Measurements from ENCODE around the gene TAOK1.

TAOK1 gene

GRCh38 chr17:29573558-29573869 lies 183.4 kb downstream of the TAOK1 start:
- TF ChIP-seq GATA2 (IDR thresholded peaks at IDR 0.05; ENCODE audit: low read depth, low read length) (no peak), GATA3 (IDR thresholded peaks at IDR 0.05; ENCODE audit: low read depth, low read length) (no peak)

- no peak for TF ChIP-seq GATA3 (IDR thresholded peaks at IDR 0.05; ENCODE audit: low read depth, low read length)
- TF ChIP-seq GATA2 (IDR thresholded peaks at IDR 0.05; ENCODE audit: low read depth, low read length) = no peak
These were observed 183.9 kb downstream of the TAOK1 start for GRCh38 chr17:29573871-29574731.

GRCh38 chr17:29574732-29575510 lies 184.8 kb downstream of the TAOK1 start:
- TF ChIP-seq GATA2 (IDR thresholded peaks at IDR 0.05; ENCODE audit: low read depth, low read length) (no peak), GATA3 (IDR thresholded peaks at IDR 0.05; ENCODE audit: low read depth, low read length) (no peak)

- no peak for TF ChIP-seq GATA3 (IDR thresholded peaks at IDR 0.05; ENCODE audit: low read depth, low read length)
- no peak for TF ChIP-seq GATA2 (IDR thresholded peaks at IDR 0.05; ENCODE audit: low read depth, low read length)
These were observed 185.5 kb downstream of the TAOK1 start for GRCh38 chr17:29575511-29576213.

GRCh38 chr17:29576214-29577000 lies 186.2 kb downstream of the TAOK1 start:
- TF ChIP-seq GATA3 (IDR thresholded peaks at IDR 0.05; ENCODE audit: low read depth, low read length) (no peak), GATA2 (IDR thresholded peaks at IDR 0.05; ENCODE audit: low read depth, low read length) (no peak)

GRCh38 chr17:29577001-29577370 lies 186.8 kb downstream of the TAOK1 start:
- no peak for TF ChIP-seq GATA3 (IDR thresholded peaks at IDR 0.05; ENCODE audit: low read depth, low read length)

GRCh38 chr17:29577385-29578211 lies 187.4 kb downstream of the TAOK1 start:
- TF ChIP-seq GATA2 (IDR thresholded peaks at IDR 0.05; ENCODE audit: low read depth, low read length) (no peak), GATA3 (IDR thresholded peaks at IDR 0.05; ENCODE audit: low read depth, low read length) (no peak)

GRCh38 chr17:29578626-29579485 lies 188.7 kb downstream of the TAOK1 start:
- no peak for TF ChIP-seq GATA2 (IDR thresholded peaks at IDR 0.05; ENCODE audit: low read depth, low read length)
- no peak for TF ChIP-seq GATA3 (IDR thresholded peaks at IDR 0.05; ENCODE audit: low read depth, low read length)

GRCh38 chr17:29579866-29580771 lies 190.0 kb downstream of the TAOK1 start:
- no peak for TF ChIP-seq GATA3 (IDR thresholded peaks at IDR 0.05; ENCODE audit: low read depth, low read length)
- TF ChIP-seq GATA2 (IDR thresholded peaks at IDR 0.05; ENCODE audit: low read depth, low read length) = no peak

- TF ChIP-seq GATA3 (IDR thresholded peaks at IDR 0.05; ENCODE audit: low read depth, low read length) (no peak), GATA2 (IDR thresholded peaks at IDR 0.05; ENCODE audit: low read depth, low read length) (no peak)
These were observed 191.6 kb downstream of the TAOK1 start for GRCh38 chr17:29581583-29582253.

Data from SH-SY5Y (cell line).